ENCODE data around the gene RTN4RL1.

DNA sequence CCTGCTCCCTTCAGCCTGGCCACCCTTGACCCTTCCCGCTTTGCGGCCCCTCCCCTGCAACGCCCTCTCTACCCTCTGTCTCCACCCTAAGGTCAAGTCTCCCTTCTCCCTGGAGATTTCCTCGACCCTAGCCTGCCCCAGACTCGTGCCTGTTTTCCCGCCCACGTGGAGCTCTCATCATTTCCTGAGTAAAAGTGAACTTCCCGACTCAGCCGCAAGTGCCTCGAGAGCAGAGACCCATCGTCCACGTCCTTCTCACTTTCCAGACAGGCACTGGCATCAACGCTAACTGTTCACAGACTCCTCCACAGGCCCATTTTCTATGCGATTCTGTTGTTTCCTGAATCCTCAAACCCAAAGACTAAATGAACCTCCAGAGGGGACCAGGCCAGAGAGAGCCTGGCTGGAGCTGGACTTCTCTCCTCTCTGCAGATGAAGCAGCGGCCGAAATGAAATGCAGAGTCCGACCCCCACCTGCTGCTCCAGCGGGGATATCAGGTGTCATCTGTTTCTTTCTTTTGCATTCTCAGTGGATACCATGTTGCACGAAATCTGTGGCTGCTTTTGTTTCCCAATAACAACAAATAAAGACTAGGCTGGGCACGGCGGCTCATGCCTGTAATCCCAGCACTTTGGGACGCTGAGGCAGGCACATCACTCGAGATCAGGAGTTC, 52.5 kb downstream of the RTN4RL1 start:
- TF ChIP-seq, protein P1, sequence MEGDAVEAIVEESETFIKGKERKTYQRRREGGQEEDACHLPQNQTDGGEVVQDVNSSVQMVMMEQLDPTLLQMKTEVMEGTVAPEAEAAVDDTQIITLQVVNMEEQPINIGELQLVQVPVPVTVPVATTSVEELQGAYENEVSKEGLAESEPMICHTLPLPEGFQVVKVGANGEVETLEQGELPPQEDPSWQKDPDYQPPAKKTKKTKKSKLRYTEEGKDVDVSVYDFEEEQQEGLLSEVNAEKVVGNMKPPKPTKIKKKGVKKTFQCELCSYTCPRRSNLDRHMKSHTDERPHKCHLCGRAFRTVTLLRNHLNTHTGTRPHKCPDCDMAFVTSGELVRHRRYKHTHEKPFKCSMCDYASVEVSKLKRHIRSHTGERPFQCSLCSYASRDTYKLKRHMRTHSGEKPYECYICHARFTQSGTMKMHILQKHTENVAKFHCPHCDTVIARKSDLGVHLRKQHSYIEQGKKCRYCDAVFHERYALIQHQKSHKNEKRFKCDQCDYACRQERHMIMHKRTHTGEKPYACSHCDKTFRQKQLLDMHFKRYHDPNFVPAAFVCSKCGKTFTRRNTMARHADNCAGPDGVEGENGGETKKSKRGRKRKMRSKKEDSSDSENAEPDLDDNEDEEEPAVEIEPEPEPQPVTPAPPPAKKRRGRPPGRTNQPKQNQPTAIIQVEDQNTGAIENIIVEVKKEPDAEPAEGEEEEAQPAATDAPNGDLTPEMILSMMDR (IDR thresholded peaks at IDR 0.05): no peak
- TF ChIP-seq POLR2A (IDR thresholded peaks at IDR 0.05): no peak
